ENCODE measurements around the gene MLXIP.

The MLXIP gene

DNA sequence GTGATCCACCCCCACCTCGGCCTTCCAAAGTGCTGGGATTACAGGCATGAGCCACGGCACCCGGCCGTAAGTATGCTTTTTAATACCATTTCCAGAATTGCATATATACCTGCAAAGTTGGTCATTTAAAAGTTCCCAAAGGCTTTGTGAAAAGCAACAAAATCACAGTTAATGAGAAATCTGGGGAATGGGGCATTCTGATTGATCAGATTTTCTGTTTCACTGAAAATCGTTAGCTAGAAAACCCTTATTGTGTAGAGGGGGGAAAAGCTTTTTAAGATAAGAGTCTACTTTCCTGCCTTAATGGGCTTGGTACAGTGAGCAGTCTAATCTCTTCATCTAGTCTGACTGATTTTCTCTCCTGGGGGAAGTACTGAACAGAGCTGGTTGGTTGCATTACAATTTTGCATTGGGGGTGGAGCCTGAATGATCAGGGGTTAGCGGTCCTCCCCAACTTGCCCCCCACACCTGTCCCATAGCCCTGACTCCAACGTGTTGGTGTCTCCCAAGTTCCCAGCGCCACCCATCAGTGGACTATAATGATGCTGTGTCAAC, 71.6 kb downstream of the MLXIP start:
- no peaks in the 10 kb centered on the region for H3K36me3 ChIP-seq (ENCODE audit: insufficient read depth)
- no peaks in the 10 kb centered on the region for H3K4me1 ChIP-seq (ENCODE audit: low read depth, poor library complexity, severe bottlenecking)
- no peak overlapping the region for H3K27ac ChIP-seq
- H3K27me3 ChIP-seq (ENCODE audit: insufficient read depth, low read depth) = no peaks in the 10 kb centered on the region
- H3K4me3 ChIP-seq (IDR thresholded peaks at IDR 0.05; ENCODE audit: insufficient read depth, low read depth, low read length) = no peak overlapping the region
- H3K9ac ChIP-seq = no peak overlapping the region
- H3K4me2 ChIP-seq = no peak overlapping the region
- H4K20me1 ChIP-seq (ENCODE audit: insufficient read depth) = no peaks in the 10 kb centered on the region
- no peak for TF ChIP-seq CTCF (conservative IDR thresholded peaks at IDR 0.05; ENCODE audit: low read depth, low read length)
- H3K79me2 ChIP-seq (ENCODE audit: insufficient read depth, low read depth) = no peaks in the 10 kb centered on the region
- no peak overlapping the region for H2AFZ ChIP-seq (ENCODE audit: low read depth)

DNA sequence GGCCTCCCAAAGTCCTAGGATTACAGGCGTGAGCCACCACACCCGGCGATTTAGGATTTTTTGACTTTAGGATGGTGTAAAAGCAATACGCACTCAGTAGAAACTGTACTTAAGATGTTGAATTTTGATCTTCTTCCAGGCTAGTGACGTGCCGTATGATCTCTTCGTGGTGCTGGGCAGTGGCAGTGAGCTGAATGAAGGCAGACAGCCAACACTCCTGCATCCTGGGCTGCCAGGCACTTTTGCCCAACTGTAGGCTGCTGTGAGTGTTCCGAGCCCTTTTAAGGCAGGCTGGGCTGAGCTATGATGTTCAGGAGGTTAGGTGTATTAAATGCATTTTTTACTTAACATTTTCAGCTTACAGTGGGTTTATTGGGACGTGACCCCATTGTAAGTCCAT, 74.2 kb downstream of the MLXIP start:
- H3K27ac ChIP-seq = no peak overlapping the region
- H3K4me2 ChIP-seq = no peak overlapping the region
- no peak overlapping the region for H2AFZ ChIP-seq (ENCODE audit: low read depth)
- H3K4me3 ChIP-seq (IDR thresholded peaks at IDR 0.05; ENCODE audit: insufficient read depth, low read depth, low read length) = no peak overlapping the region
- no peak for TF ChIP-seq CTCF (conservative IDR thresholded peaks at IDR 0.05; ENCODE audit: low read depth, low read length)
- H3K4me1 ChIP-seq (ENCODE audit: low read depth, poor library complexity, severe bottlenecking) = no peaks in the 10 kb centered on the region
- H4K20me1 ChIP-seq (ENCODE audit: insufficient read depth) = no peaks in the 10 kb centered on the region
- no peaks in the 10 kb centered on the region for H3K27me3 ChIP-seq (ENCODE audit: insufficient read depth, low read depth)
- H3K36me3 ChIP-seq (ENCODE audit: insufficient read depth) = no peaks in the 10 kb centered on the region
- no peaks in the 10 kb centered on the region for H3K79me2 ChIP-seq (ENCODE audit: insufficient read depth, low read depth)
- H3K9ac ChIP-seq = no peak overlapping the region

DNA sequence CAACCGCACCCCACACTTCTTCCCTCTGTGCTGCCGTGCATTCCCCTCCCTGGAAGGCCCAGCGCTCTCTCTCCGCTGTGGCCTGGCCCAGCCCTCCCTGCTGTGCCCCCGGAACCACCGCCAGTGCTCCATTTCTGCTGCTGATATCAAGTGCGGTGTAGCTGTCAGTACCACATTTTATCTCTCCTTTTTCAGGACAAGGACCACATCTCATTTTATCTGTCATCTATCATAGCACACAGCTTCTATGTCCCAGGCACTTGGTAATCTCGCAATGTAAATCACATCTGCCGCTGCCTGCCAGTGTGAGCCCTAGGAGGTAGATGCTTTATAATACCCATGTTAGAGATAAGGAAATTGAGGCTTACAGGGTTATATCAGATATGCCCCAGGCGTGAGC, 77.1 kb downstream of the MLXIP start:
- H3K4me1 ChIP-seq (ENCODE audit: low read depth, poor library complexity, severe bottlenecking) = no peaks in the 10 kb centered on the region
- H3K27me3 ChIP-seq (ENCODE audit: insufficient read depth, low read depth) = no peaks in the 10 kb centered on the region
- H3K79me2 ChIP-seq (ENCODE audit: insufficient read depth, low read depth) = no peaks in the 10 kb centered on the region
- no peak overlapping the region for H3K27ac ChIP-seq
- no peak overlapping the region for H3K4me2 ChIP-seq
- no peaks in the 10 kb centered on the region for H3K36me3 ChIP-seq (ENCODE audit: insufficient read depth)
- TF ChIP-seq CTCF (conservative IDR thresholded peaks at IDR 0.05; ENCODE audit: low read depth, low read length) = no peak
- no peak overlapping the region for H3K9ac ChIP-seq
- no peak overlapping the region for H3K4me3 ChIP-seq (IDR thresholded peaks at IDR 0.05; ENCODE audit: insufficient read depth, low read depth, low read length)
- H2AFZ ChIP-seq (ENCODE audit: low read depth) = no peak overlapping the region
- H4K20me1 ChIP-seq (ENCODE audit: insufficient read depth) = no peaks in the 10 kb centered on the region

- Histone ChIP-seq H3K4me1 (ENCODE audit: low read depth, poor library complexity, severe bottlenecking) (no peaks in the 10 kb centered on the region), H3K79me2 (ENCODE audit: insufficient read depth, low read depth) (no peaks in the 10 kb centered on the region), H3K4me2 (no peak overlapping the region), H4K20me1 (ENCODE audit: insufficient read depth) (no peaks in the 10 kb centered on the region), H3K9ac (no peak overlapping the region), H2AFZ (ENCODE audit: low read depth) (no peak overlapping the region), H3K27ac (no peak overlapping the region), H3K36me3 (ENCODE audit: insufficient read depth) (no peaks in the 10 kb centered on the region), H3K27me3 (ENCODE audit: insufficient read depth, low read depth) (no peaks in the 10 kb centered on the region), H3K4me3 (IDR thresholded peaks at IDR 0.05; ENCODE audit: insufficient read depth, low read depth, low read length) (no peak overlapping the region)
- TF ChIP-seq CTCF (conservative IDR thresholded peaks at IDR 0.05; ENCODE audit: low read depth, low read length) = no peak
Measured at GRCh38 chr12:122158700-122159285, 80.2 kb downstream of the MLXIP start.
